ENCODE results near the gene GUSB.
"Not testable (repeated sequence)": the region's sequence is repeated elsewhere in the genome, so short reads cannot be mapped to it uniquely, and the experiment has no call there.

GUSB gene

GRCh38 chr7:65974876-65975275, 7.1 kb downstream of the GUSB start:
- DNase-seq = no peak

GRCh38 chr7:65974191-65974801, 7.7 kb downstream of the GUSB start:
- DNase-seq = no peak

GRCh38 chr7:65972976-65973375, 9.0 kb downstream of the GUSB start:
- no peak for DNase-seq

- DNase-seq = no peak
Observed at GRCh38 chr7:65971021-65971420, 11.0 kb downstream of the GUSB start.

- no peak for DNase-seq
Observed at GRCh38 chr7:65968256-65969185, 13.5 kb downstream of the GUSB start.

- DNase-seq = no peak
Observed at GRCh38 chr7:65967361-65968155, 14.5 kb downstream of the GUSB start.

GRCh38 chr7:65966146-65966545, 15.9 kb downstream of the GUSB start:
- DNase-seq = no peak

- not testable (repeated sequence) for DNase-seq
Observed at GRCh38 chr7:65964671-65965070, 17.3 kb downstream of the GUSB start.

GRCh38 chr7:65962033-65962432, 20.0 kb downstream of the GUSB start:
- no peak for DNase-seq

- no peak for DNase-seq
Observed at GRCh38 chr7:65960351-65961074, 21.5 kb downstream of the GUSB start.

- no peak for DNase-seq
Observed at GRCh38 chr7:65955718-65956117, 26.3 kb downstream of the GUSB start.

- DNase-seq = no peak
Observed at GRCh38 chr7:65953890-65954450, 28.0 kb downstream of the GUSB start.

GRCh38 chr7:65953001-65953720, 28.9 kb downstream of the GUSB start:
- no peak for DNase-seq

GRCh38 chr7:65951837-65952578, 30.0 kb downstream of the GUSB start:
- no peak for DNase-seq

GRCh38 chr7:65946904-65947303, 35.1 kb downstream of the GUSB start:
- no peak for DNase-seq

GRCh38 chr7:65945787-65946186, 36.2 kb downstream of the GUSB start:
- not testable (repeated sequence) for DNase-seq

GRCh38 chr7:65938336-65938895, 43.6 kb downstream of the GUSB start:
- no peak for DNase-seq

GRCh38 chr7:65937296-65937695, 44.7 kb downstream of the GUSB start:
- DNase-seq = no peak

- DNase-seq = no peak
Observed at GRCh38 chr7:65931685-65932084, 50.3 kb downstream of the GUSB start.

Data from kidney glomerular epithelial cell (primary cell).